Measurements from ENCODE around the gene GAB3. TPM values are rescaled to one million over a fixed set of nuclear protein-coding genes. Genes with fewer than 3 reads are reported as not detected.

Gene GAB3
- total and polyA plus RNA-seq, 2 donors (not counting 3 experiments of a cell fraction or from before 2014, with no cell fraction given): 6.0 to 6.2 TPM

DNA sequence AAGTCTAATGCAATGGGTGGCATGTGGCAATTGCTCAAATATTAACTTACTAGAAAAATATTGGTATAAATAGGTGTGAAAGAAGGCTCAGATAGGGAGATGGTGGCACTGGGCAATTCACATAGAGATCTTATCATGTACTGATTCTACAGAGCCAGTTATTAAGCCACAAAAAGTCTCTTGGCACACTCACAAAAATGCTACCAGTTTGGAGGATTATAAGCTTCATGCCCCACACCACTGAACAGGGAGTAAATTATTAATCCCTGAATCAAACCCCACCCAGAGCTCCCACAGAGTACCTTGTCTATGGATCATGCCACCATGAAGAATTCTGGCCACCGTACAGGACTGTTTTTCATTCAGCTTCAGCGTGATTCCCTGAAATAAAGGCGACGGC, 40.6 kb upstream of the GAB3 start:
- Histone ChIP-seq H3K9me1 (replicated peaks; ENCODE audit: control insufficient read depth, extremely low read depth, insufficient read depth, low read length) (no peaks in the 10 kb centered on the region), H3K36me3 (ENCODE audit: control insufficient read depth in 2 of 2, extremely low read depth in 1 of 2, insufficient read depth in 2 of 2, low read length in 2 of 2) (no peaks in the 10 kb centered on the region), H2AFZ (ENCODE audit: low read depth, low read length) (no peak overlapping the region), H3K9ac (replicated peaks; ENCODE audit: extremely low read depth, insufficient read depth, low read length) (no peak overlapping the region), H3K27ac (ENCODE audit: insufficient read depth, low read depth, low read length) (no peak overlapping the region), H3K4me2 (ENCODE audit: insufficient read depth, low read length) (no peak overlapping the region), H3K4me3 (replicated peaks in 1 of 3; ENCODE audit: insufficient read depth in 1 of 3, low read depth in 1 of 3, low read length in 3 of 3) (no peak overlapping the region), H3K27me3 (ENCODE audit: control insufficient read depth in 2 of 2, insufficient read depth in 2 of 2, low read length in 2 of 2) (no peaks in the 10 kb centered on the region), H3K4me1 (ENCODE audit: control insufficient read depth, extremely low read depth, insufficient read depth, low read length) (no peaks in the 10 kb centered on the region), H4K20me1 (replicated peaks; ENCODE audit: control insufficient read depth, extremely low read depth, insufficient read depth, low read length) (no peaks in the 10 kb centered on the region), H3K9me3 (replicated peaks; ENCODE audit: control insufficient read depth, insufficient read depth, low read length) (no peaks in the 10 kb centered on the region), H3K79me2 (ENCODE audit: control insufficient read depth, insufficient read depth, low read length) (no peaks in the 10 kb centered on the region)
- no peak for TF ChIP-seq GATA2 (IDR thresholded peaks at IDR 0.05; ENCODE audit: insufficient read depth, insufficient read length, low read depth, low read length)
- TF ChIP-seq EZH2 (IDR thresholded peaks at IDR 0.05; ENCODE audit: borderline replicate concordance, low read depth, low read length, severe bottlenecking): no peak
- TF ChIP-seq JUN (IDR thresholded peaks at IDR 0.05; ENCODE audit: borderline replicate concordance, insufficient read depth, insufficient read length, low read depth): no peak
- TF ChIP-seq FOS (IDR thresholded peaks at IDR 0.05; ENCODE audit: borderline replicate concordance, insufficient read depth, low read length): no peak
- no peak for TF ChIP-seq POLR2AphosphoS5 (IDR thresholded peaks at IDR 0.05; ENCODE audit: insufficient read depth, low read depth, low read length)
- TF ChIP-seq, protein P1, sequence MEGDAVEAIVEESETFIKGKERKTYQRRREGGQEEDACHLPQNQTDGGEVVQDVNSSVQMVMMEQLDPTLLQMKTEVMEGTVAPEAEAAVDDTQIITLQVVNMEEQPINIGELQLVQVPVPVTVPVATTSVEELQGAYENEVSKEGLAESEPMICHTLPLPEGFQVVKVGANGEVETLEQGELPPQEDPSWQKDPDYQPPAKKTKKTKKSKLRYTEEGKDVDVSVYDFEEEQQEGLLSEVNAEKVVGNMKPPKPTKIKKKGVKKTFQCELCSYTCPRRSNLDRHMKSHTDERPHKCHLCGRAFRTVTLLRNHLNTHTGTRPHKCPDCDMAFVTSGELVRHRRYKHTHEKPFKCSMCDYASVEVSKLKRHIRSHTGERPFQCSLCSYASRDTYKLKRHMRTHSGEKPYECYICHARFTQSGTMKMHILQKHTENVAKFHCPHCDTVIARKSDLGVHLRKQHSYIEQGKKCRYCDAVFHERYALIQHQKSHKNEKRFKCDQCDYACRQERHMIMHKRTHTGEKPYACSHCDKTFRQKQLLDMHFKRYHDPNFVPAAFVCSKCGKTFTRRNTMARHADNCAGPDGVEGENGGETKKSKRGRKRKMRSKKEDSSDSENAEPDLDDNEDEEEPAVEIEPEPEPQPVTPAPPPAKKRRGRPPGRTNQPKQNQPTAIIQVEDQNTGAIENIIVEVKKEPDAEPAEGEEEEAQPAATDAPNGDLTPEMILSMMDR (IDR thresholded peaks at IDR 0.05; ENCODE audit: extremely low read depth in 1 of 2, insufficient read depth in 1 of 2, low read depth in 1 of 2, low read length in 2 of 2): no peak
- TF ChIP-seq, protein P2, sequence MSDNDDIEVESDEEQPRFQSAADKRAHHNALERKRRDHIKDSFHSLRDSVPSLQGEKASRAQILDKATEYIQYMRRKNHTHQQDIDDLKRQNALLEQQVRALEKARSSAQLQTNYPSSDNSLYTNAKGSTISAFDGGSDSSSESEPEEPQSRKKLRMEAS (IDR thresholded peaks at IDR 0.05; ENCODE audit: insufficient read depth, insufficient read length): no peak
- FAIRE-seq: no peak
- ChIA-PET POLR2A (no interaction called here), CTCF (interaction anchor here (1.6 kb wide), 2 partner anchors 10 to 14 kb away, joined by 3 to 5 read pairs; partner anchors contain the start of gene MPP1)
- no TSS peak for BruUV-seq (replicated peaks)
- dilution Hi-C loops (cut with MboI; ENCODE audit: extremely low pct_ligation_motif_present, low sequenced_read_pairs): no loop called here
- intact Hi-C loops (cut with micrococcal nuclease): no loop called here
- DNase-seq (ENCODE audit: low read depth, low spot score): no peak
